DLD1 (cell line): Measurements from ENCODE around the gene TTC38.

ENCODE experiments used
- in situ Hi-C: cut with HindIII; loops from 2 replicates; pipeline ENCODE4 v1.10.0; 2017; ENCODE audit warnings: low sequenced_read_pairs

The TTC38 gene

DNA sequence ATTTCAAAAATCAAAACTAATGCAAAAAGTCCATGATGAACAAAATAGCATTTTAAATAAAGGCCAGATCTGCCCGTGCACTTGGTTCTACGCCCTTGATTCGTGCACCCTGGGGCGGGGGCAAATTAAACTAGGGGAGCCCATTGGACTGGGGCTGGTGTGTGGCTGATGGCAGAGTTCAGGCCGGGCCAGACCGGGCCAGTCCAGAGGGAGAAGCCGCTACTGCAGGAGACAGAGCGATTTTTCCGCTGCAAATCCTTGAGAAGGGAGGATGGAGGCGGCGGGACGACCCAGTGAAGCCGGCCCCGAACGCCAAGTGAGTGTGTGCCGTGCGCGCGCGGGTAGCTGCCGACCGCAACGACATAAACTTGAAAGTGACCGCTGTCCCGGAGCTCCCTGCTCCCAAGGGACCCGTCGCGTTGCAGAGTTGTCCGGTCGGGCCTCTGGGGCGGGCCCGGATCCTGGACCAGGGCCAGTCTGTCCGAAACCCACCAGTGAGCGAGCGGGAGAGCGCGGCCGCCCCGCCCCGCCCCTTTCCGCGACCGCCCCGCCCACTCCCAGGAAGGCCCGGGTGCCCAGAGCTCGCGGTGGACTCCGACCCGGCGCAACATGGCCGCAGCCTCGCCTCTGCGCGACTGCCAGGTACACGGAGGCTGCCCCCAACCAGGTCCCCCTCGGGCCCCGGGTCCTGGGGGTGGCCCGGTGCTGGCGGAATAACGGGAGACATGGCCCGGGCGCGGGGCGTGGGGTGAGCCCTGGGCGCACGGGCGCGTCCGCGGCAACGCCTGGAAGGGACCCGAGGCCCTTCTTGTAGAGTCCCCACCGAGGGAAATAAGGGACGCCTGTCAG is at the start of gene TTC38:
Gene TTC38 (plus strand): TSS at position 578 of the 849 bp plus-strand sequence. CDS start 32 bp downstream, at position 610.
- in situ Hi-C loops, result no loop called here

DNA sequence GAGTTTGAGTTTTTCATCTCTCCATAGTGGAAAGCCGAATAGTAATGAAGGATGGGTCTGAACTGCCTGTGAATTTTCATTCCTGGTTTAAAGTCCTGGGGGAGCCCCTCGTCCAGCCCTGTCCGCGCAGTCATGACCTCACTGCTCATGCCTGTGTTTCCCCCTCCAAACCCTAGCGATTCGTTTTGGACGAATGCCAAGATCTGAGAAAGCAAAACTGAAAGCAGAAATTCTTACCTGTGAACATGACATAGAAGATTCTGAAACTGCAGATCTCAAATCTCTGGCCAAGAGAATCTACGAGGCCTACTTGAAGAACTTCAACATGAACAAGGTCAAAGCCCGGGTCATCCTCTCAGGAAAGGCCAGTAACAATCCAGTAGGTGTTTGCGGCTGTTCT is 48.2 kb upstream of the TTC38 start:
- in situ Hi-C loops, result no loop called here

DNA sequence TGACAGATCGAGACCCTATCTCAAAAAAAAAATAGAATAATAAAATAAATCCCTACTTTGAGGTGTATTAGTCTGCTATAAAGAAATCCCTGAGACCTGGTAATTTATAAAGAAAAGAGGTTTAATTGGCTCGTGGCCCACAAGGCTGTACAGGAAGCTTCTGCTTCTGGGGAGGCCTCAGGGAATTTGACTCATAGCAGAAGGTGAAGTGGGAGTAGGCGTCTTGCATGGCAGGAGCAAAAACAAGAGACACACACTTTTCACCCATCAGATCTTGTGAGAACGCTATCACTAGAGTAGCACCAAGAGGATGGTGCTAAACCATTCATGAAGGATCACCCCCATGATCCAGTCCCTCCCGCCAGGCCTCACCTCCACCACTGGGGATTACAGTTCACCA is 46.9 kb upstream of the TTC38 start:
- in situ Hi-C loops, result no loop called here

DNA sequence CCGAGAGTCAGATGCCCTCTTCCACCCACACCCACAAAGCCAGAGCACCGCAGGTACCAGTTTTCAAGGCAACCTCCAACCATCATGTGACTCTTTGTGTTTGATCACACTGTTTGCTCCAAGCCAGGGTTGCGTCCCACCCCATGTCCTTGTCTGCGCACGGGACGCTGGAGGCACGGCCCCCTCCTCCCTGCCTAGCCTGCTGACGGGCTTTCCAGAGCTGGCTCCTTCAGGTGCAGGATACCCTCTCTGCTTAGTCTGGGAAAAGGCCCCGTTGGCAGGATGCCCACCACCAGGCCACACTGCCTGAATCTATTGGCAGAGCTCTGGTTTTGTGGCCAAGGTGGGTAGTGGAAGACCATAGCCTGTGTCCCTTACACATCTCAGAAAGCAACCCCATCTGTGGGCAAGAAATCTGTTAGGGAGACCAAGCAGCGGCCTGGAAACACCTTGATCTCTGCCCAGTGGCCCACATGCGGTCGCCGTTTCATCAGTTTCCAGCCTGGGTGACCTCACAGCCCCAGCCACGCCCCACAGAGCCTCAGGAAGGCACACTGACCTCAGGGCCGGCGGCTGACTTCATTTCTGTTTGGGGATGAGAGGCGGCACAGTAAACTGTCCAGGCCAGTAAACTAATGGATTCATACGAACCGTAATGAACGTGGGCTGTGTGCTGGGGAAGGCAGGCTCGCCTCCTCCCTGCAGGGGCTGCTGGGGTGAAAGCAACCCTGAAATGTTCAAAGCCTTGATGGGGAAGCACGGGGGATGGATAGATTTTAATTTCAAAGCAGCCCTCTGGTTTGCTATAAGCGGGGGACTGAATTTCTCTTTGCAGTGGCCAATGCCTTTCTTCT is 43.5 kb upstream of the TTC38 start:
- in situ Hi-C loops, result no loop called here

DNA sequence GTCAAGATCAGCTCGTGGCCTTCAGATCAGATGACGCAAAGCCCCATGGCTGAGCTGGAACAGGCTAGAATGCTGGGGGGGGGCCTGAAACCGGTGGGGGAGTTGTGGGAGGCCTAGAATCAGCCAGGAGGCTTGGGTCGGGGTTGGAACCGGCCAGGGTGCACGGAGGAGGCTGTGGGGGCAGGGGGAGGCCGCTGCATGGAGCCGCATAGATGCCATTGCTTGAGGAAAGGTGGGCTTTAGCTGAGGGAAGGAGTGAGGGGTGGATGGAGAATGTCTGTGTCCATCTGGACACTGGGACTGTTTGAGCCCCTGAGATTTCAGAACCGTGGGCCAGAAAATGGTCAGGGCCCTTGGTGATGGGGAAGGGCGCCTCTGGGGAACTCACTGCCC is 42.9 kb upstream of the TTC38 start:
- in situ Hi-C loops, result no loop called here

DNA sequence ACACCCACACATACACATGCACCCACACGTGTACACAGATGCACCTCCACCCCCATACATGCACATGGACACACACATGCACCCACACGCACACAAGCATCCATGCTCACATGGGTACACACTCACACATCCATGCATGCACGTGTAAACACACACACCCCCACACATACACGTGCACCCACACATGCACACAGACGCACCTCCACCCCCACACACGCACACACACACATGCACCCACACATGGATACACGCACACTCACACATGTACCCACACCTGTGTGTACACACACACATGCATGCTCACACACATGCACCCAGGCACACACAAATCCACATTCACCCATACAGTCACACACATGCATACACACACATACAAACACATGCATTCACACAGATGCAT is 42.2 kb upstream of the TTC38 start:
- in situ Hi-C loops, result no loop called here

DNA sequence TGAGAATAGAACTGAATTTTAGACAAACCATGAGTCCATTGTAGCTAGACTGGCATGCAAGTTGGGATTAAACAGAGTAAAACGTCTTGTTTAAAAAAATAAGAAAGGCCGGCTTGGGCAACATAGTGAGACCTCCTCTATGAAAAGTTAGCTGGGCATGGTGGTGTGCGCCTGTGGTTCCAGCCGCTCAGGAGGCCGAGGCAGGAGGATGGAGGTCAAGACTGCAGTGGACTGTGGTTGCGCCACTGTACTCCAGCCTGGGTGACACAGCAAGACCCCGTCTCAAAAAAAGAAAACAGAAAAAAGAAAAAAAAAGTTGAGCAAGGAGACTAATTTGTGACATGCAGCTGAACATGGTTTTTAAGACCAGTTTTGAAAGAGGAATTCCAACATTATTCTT is 41.2 kb upstream of the TTC38 start:
- in situ Hi-C loops, result no loop called here

DNA sequence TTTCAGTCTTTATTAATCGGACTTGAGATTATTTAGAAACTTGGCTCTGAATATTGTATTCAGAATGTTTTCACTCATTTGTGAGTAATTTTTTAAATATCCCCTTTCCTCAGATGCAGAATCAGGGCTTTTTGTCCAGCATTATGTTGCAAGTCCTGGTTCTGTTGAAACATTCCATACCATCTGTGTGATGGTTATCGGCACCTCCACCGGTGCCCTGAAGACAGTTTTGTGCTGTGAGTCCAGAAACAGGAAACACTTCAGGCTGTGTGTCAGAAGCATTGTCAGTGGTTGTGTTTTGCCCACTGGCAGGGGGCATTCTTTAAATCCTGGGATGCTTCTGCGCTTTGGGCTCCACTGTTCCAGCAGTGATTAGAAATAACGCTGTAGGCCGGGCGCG is 38.1 kb upstream of the TTC38 start:
- in situ Hi-C loops, result no loop called here

DNA sequence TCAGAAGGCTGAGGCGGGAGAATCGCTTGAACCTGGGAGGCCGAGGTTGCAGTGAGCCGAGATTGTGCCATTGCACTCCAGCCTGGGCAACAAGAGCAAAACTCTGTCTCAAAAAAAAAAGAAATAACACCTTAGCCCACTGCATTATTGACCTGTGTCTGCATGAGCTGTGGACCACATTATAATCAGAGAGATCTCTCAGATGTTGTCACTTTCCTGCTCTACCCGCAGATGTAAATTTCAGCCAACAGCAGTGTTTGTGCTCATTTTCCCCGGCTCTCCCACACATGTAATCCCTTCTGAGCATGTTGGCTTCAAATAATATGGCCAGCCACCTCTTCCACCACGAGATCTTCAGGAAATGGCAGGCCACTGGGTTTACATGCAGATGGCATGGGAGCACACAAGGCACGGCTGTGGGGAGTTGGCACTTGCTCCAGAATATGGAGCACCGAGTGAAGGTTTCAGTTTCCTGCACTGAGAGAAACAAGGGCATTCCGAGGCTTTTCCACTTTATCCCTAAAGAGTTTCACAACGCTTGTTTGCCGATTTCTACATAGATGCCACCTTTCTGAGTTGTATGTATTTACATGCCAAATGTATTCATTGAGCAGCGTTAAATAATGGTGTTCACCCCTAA is 37.4 kb upstream of the TTC38 start:
- in situ Hi-C loops, result no loop called here

DNA sequence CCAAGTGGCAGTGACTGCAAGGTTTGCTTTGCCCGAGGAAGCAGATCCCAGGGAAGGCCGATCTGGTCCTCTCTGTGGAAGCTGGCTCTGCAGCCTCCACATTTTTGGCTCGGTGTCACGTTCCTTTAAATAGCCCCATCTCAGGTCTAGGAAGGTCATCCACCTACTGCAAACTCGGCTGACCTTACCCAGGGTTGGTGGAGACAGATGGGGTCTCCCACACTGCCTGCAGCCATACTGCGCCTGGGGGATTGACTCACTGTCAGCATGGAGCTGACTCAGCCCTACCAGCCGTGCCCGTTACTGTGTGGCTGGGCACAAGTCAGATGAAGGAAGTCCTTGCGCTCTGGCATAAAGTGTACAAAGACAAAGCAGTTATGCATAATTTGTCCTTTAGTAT is 34.6 kb upstream of the TTC38 start:
- in situ Hi-C loops, result no loop called here

DNA sequence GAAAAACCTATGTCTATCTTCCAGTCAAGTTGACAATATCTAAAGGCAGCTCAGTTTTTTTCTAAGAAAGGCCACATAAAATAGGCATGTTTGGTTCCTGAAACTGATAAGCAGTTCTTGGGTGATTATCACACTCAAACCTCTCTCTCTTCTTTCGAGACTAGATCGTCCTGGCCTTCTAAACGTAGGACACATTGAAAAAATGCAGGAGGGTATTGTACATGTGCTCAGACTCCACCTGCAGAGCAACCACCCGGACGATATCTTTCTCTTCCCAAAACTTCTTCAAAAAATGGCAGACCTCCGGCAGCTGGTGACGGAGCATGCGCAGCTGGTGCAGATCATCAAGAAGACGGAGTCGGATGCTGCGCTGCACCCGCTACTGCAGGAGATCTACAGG is 32.8 kb upstream of the TTC38 start:
- in situ Hi-C loops, result no loop called here

DNA sequence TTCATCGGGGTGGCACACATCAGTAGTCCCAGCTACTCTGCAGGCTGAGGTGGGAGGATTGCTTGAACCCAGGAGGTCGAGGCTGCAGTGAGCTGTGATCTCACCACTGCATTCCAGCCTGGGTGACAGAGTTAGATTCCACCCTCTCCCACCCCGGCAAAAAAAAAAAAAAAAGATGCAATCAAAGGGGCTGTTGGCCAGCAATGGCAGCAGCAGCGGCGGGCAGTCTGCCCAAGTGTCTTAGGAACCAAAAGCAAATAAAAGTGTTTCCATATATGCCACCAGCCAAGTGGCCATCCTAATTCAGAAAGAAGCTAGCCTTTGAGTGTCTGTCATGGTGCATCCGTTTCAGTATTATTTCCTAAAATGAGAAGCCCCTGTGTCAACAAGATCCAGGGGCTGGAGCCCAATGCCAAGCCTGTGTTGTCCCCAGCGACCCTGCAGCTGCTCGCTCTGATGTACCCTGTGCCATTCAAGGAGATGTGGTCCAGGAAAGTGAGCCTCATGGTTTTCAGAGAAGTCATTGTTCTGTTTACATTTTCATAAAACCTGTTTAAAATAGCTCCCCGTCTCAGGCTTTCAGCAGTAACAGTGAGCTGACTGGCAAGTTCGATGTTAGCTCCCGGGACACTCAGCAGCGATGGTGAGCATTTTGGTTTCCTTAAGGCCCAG is 30.2 kb upstream of the TTC38 start:
- in situ Hi-C loops, result no loop called here

DNA sequence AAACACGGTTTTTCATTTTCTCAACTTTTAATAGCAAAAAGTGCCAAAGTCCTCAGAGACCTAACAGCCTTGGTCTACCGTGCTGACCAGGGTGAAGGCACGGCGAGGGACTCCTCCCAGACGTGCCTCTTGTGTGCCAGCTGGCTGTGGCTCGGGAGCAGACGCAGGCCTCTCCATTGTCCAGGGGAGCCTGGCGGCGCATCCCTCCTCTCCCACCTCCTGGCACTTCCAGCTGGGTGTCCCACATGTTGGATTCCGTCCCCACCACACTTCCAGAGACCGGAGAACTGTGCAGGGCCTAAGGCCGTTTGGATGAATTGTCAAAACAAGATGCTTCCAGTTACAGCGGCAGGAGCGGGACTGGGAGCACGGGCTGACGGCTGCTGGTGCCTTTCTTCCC is 29.3 kb upstream of the TTC38 start:
- in situ Hi-C loops, result no loop called here

DNA sequence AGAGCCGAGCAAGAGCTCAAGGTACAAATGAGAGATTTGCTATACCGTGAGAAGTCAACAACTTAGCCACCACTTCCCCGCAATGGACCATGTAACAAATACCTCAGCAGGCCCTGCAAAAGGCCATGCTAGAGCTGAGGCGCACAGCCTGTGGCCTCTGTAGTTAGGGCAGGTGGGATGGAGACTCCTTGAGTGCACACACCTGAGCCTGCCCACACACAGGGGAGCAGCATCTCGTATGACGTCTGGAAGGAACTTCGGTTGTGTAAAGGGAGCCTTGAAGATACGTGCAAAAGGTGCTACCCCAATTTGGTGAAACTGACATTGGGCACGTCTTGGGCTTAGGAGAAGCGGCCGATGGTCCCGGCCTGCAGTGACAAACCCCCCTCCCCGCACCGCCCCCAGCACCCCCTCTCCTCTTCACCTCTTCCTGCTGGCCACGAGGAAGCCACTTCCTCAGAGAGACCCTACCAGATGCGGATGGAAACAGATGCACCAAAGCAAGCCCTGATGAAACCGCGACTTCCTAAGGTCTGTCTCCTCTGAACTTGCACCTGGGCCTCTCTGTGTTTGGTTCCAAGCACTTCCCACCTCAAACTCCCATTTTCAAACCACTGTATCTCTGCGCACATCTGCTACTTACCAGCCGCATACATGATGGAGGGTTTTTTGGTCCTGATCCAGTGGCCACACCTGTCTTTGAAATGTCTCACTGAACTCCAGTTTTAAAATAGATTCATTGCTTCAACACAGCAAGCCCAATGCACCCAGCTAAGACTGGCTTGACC is 28.4 kb upstream of the TTC38 start:
- in situ Hi-C loops, result loop anchor here (10.0 kb wide), 1 partner anchor 95 kb away; no protein-coding TSS in a partner anchor

DNA sequence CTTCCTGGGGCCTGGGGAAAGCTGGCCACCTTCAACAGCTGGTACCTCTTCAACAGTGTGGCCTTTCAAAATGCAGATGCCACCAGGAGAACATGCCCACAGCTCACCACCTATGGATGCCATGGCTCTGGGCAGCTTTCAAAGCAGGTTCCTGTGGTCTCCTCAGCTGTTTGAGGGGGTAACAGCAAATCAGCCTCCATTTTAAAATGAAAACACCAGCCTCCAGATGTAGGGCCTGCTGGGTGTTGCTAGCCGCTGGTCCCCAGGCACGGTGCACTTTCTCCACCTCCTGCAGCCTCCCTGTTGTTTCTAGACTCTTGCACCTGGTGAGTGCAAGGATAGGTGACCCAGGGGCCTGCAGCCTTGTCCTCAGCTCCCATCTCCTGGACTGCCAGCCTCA is 27.7 kb upstream of the TTC38 start:
- in situ Hi-C loops, result loop anchor here (10.0 kb wide), 1 partner anchor 95 kb away; no protein-coding TSS in a partner anchor

DNA sequence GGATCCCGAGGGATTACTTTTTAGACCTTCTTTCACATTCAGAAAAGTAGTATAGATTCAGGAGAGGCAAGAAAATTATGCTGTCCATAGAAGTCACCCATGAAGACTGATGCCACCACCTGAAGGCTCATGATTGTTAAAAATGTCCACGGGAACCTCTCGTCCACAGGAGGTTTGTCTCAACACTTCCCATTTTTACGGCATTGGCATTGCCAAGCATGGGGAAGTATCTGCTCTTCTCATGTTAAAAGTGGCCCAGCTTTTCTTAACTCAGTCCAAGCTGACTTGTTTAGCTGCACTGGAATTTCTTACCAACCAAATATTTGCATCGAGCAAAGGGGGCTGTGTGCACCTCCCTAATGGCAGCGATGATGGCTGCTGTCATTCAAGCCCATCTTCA is 27.3 kb upstream of the TTC38 start:
- in situ Hi-C loops, result loop anchor here (10.0 kb wide), 1 partner anchor 96 kb away; no protein-coding TSS in a partner anchor

DNA sequence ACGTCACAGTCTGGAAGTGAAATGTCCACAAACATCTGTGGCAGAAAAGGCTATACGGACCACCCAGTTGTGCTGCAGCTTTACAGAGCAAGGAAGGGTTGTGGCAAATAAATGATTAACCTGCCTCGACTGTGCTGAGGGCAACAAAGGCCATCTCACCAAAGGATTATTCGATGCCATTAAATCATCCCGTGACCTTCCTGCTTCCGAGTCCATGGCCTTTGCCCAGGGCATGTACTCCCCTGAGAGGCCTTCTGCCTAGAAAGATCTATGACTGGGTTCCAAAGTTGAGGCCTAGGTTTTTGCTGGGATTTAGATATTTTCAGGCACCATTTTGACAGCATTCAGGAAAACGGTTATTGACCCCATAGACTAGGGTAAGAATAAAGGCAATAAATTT is 26.9 kb upstream of the TTC38 start:
- in situ Hi-C loops, result loop anchor here (10.0 kb wide), 1 partner anchor 96 kb away; no protein-coding TSS in a partner anchor

DNA sequence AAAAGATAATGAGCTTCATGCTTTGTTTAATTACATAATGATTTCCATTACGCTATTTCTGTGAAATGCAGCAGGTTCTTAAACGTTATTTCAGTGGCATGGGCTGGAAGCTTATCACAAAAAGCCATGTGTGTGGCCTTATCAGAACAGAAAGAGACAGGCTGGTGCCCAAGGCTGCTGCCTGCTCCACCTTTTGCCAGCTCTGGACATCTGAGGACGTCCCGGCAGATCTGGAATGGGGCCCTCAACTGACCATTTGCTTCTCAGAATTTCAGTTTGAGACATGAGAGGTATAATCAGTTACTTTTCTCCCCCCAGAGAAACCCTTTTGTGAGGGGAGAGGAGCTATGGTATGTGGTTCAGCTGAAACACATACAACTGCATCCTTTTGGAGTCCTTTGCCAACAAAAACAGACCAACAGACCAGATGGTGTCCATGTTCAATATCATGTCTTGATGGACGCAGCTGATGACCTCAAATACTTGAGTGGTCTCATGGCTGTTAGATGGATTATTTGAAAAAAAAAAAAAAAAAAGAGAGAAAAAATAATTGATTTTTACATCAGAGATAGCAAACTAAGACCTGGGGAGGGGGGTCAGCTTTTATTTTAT is 26.3 kb upstream of the TTC38 start:
- in situ Hi-C loops, result loop anchor here (10.0 kb wide), 1 partner anchor 97 kb away; no protein-coding TSS in a partner anchor

DNA sequence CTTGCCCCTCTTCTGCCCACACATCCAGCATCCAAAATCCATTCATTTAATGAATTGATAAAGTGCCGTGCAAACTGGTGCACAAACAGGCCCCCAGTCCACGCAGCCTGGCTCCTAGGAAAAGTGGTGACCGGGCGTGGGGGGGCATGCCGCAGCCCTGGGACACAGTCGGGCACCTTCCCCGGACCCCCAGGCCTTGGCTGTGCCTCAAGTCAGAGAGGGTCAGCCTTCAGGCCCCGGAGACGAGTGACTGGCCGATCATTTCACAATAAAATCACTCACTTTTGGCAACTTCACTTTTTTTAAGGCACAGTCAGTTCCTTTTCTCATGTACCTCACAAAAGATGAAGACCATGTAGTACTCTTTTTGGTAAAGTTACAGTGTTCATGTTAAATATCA is 25.7 kb upstream of the TTC38 start:
- in situ Hi-C loops, result loop anchor here (10.0 kb wide), 1 partner anchor 97 kb away; no protein-coding TSS in a partner anchor
